ENCODE measurements around the gene ENOX1.

- TF ChIP-seq EZH2 (IDR thresholded peaks at IDR 0.05; ENCODE audit: low read length) (no peak), CTCF (optimal IDR thresholded peaks at IDR 0.05 in 1 of 3, IDR thresholded peaks at IDR 0.05 in 1 of 3, conservative IDR thresholded peaks at IDR 0.05 in 1 of 3; ENCODE audit: extremely low read depth in 1 of 3, insufficient read depth in 2 of 3, low read length in 3 of 3) (no peak)
Measured at GRCh38 chr13:43773602-43774001, 13.2 kb downstream of the ENOX1 start.

All from keratinocyte (primary cell).